Measurements from ENCODE around the gene UST.

UST gene

GRCh38 chr6:149109397-149110070 lies 362.7 kb downstream of the UST start:
- no peak overlapping the region for H3K4me2 ChIP-seq (ENCODE audit: low read length)
- H3F3A ChIP-seq (ENCODE audit: control insufficient read depth, insufficient read depth), result no peaks in the 10 kb centered on the region
- H4K20me1 ChIP-seq (ENCODE audit: control insufficient read depth, insufficient read depth, low read depth, low read length), result no peaks in the 10 kb centered on the region
- H3K4me1 ChIP-seq (ENCODE audit: control insufficient read depth, low read length), result peaks cover 21% of the 10 kb centered on the region
- H3K9me2 ChIP-seq (replicated peaks; ENCODE audit: control insufficient read depth, low read length), result no peaks in the 10 kb centered on the region
- no peaks in the 10 kb centered on the region for H3K36me3 ChIP-seq (ENCODE audit: control insufficient read depth, low read length)
- no peak for TF ChIP-seq EZH2phosphoT487 (IDR thresholded peaks at IDR 0.05; ENCODE audit: borderline replicate concordance, low read length)
- no peak for TF ChIP-seq CTCF (IDR thresholded peaks at IDR 0.05; ENCODE audit: low read depth, low read length, poor library complexity, severe bottlenecking)
- H3K79me2 ChIP-seq (ENCODE audit: control insufficient read depth, low read length), result no peaks in the 10 kb centered on the region
- H3K4me3 ChIP-seq (ENCODE audit: low read length), result no peak overlapping the region
- H3K27me3 ChIP-seq (ENCODE audit: control insufficient read depth, low read length), result no peaks in the 10 kb centered on the region
- no peak overlapping the region for H3K27ac ChIP-seq (ENCODE audit: low read depth, low read length)
- H3K9me3 ChIP-seq (ENCODE audit: control insufficient read depth, insufficient read depth, low read length), result no peaks in the 10 kb centered on the region

- H3K79me2 ChIP-seq (ENCODE audit: control insufficient read depth, low read length), result no peaks in the 10 kb centered on the region
- H3F3A ChIP-seq (ENCODE audit: control insufficient read depth, insufficient read depth), result no peaks in the 10 kb centered on the region
- peaks cover 21% of the 10 kb centered on the region for H3K4me1 ChIP-seq (ENCODE audit: control insufficient read depth, low read length)
- H3K4me2 ChIP-seq (ENCODE audit: low read length), result peak overlapping the region; percentile 32
- no peaks in the 10 kb centered on the region for H3K9me3 ChIP-seq (ENCODE audit: control insufficient read depth, insufficient read depth, low read length)
- no peaks in the 10 kb centered on the region; the same call in 1 of the 2 replicates for H3K27me3 ChIP-seq (ENCODE audit: control insufficient read depth, low read length)
- TF ChIP-seq EZH2phosphoT487 (IDR thresholded peaks at IDR 0.05; ENCODE audit: borderline replicate concordance, low read length), result no peak
- TF ChIP-seq CTCF (IDR thresholded peaks at IDR 0.05; ENCODE audit: low read depth, low read length, poor library complexity, severe bottlenecking), result no peak
- no peak overlapping the region for H3K27ac ChIP-seq (ENCODE audit: low read depth, low read length)
- H4K20me1 ChIP-seq (ENCODE audit: control insufficient read depth, insufficient read depth, low read depth, low read length), result no peaks in the 10 kb centered on the region
- H3K36me3 ChIP-seq (ENCODE audit: control insufficient read depth, low read length), result no peaks in the 10 kb centered on the region
- H3K4me3 ChIP-seq (ENCODE audit: low read length), result peak overlapping the region; percentile 13; the same call in 1 of the 2 replicates
- H3K9me2 ChIP-seq (replicated peaks; ENCODE audit: control insufficient read depth, low read length), result no peaks in the 10 kb centered on the region
Measured at GRCh38 chr6:149111556-149112115, 364.8 kb downstream of the UST start.

- H3F3A ChIP-seq (ENCODE audit: control insufficient read depth, insufficient read depth), result no peaks in the 10 kb centered on the region
- H3K36me3 ChIP-seq (ENCODE audit: control insufficient read depth, low read length), result no peaks in the 10 kb centered on the region
- peaks cover 21% of the 10 kb centered on the region for H3K4me1 ChIP-seq (ENCODE audit: control insufficient read depth, low read length)
- H3K9me3 ChIP-seq (ENCODE audit: control insufficient read depth, insufficient read depth, low read length), result no peaks in the 10 kb centered on the region
- peaks cover 4% of the 10 kb centered on the region; the same call in 1 of the 2 replicates for H3K27me3 ChIP-seq (ENCODE audit: control insufficient read depth, low read length)
- H3K4me3 ChIP-seq (ENCODE audit: low read length), result no peak overlapping the region
- no peak overlapping the region for H3K4me2 ChIP-seq (ENCODE audit: low read length)
- H3K79me2 ChIP-seq (ENCODE audit: control insufficient read depth, low read length), result no peaks in the 10 kb centered on the region
- no peaks in the 10 kb centered on the region for H4K20me1 ChIP-seq (ENCODE audit: control insufficient read depth, insufficient read depth, low read depth, low read length)
- H3K9me2 ChIP-seq (replicated peaks; ENCODE audit: control insufficient read depth, low read length), result no peaks in the 10 kb centered on the region
- no peak for TF ChIP-seq EZH2phosphoT487 (IDR thresholded peaks at IDR 0.05; ENCODE audit: borderline replicate concordance, low read length)
- no peak for TF ChIP-seq CTCF (IDR thresholded peaks at IDR 0.05; ENCODE audit: low read depth, low read length, poor library complexity, severe bottlenecking)
- H3K27ac ChIP-seq (ENCODE audit: low read depth, low read length), result no peak overlapping the region
Measured at GRCh38 chr6:149112976-149113375, 366.1 kb downstream of the UST start.
